Neutrophil (primary cell): ENCODE results near the gene UBFD1.

Experiments used
- H3K27ac ChIP-seq: fragments of 200-600 bp; sonication (generic); 2 replicates; pipeline ENCODE4 v1.5.1; 2016; ENCODE audit warnings: mild to moderate bottlenecking, moderate library complexity
- H3K27me3 ChIP-seq: fragments of 200-600 bp; sonication (generic); 2 replicates; pipeline ENCODE4 v1.6.0; 2016; ENCODE audit warnings: mild to moderate bottlenecking
- H3K36me3 ChIP-seq: fragments of 200-600 bp; sonication (generic); 2 replicates; pipeline ENCODE4 v1.5.1; 2017
- H3K4me1 ChIP-seq, 2 experiments: fragments of 200-600 bp in 1 of 2; sonication (generic) in 1 of 2; 1 replicate in 1 of 2; 2 replicates in 1 of 2; pipeline versions ENCODE4 v1.5.1 to v1.6.1; 2013 to 2016; ENCODE audit warnings: low read depth in 1 of 2, low read length in 1 of 2, mild to moderate bottlenecking in 1 of 2, moderate library complexity in 1 of 2; ENCODE audit not compliant: control insufficient read depth in 1 of 2, insufficient read depth in 1 of 2
- H3K4me3 ChIP-seq, 2 experiments: fragments of 200-600 bp in 1 of 2; sonication (generic) in 1 of 2; 1 replicate in 1 of 2; 2 replicates in 1 of 2; pipeline ENCODE4 v1.5.1; 2013 to 2016; ENCODE audit warnings: low read depth in 1 of 2, low read length in 1 of 2, mild to moderate bottlenecking in 1 of 2, moderate library complexity in 1 of 2
- H3K9me3 ChIP-seq: fragments of 200-600 bp; sonication (generic); 2 replicates; pipeline ENCODE4 v1.5.1; 2016
- TF ChIP-seq, protein P1 (sequence below): fragments of 200-600 bp; sonication (generic); IDR thresholded peaks from 2 replicates; pipeline ENCODE4 v1.5.1; 2016; ENCODE audit warnings: antibody characterized with exemption

Gene UBFD1

DNA sequence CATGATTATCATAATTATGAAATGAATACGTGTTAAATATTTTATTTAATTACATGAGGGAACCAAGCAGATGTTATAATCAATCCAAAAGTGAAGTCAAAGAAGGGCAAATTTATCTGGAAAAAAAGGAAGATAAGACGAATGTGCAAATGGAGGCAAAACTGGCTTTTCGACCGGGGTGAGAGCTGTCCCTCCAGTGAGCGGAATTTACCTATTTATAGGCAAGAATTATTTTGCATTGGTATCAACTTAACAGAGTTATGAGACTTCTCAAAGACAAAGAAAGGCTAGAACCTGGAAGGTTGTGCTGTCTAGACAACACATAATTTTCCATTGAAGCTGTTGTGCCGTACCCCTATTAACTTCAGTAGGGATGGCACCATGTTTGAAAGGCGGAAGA lies 45.8 kb upstream of the UBFD1 start:
- Histone ChIP-seq H3K4me3 (no peak overlapping the region), H3K9me3 (no peaks in the 10 kb centered on the region), H3K27me3 (no peaks in the 10 kb centered on the region), H3K4me1 (peaks cover 24 to 26% of the 10 kb centered on the region in 2 experiments), H3K36me3 (no peaks in the 10 kb centered on the region), H3K27ac (no peak overlapping the region)
- TF ChIP-seq, protein P1, sequence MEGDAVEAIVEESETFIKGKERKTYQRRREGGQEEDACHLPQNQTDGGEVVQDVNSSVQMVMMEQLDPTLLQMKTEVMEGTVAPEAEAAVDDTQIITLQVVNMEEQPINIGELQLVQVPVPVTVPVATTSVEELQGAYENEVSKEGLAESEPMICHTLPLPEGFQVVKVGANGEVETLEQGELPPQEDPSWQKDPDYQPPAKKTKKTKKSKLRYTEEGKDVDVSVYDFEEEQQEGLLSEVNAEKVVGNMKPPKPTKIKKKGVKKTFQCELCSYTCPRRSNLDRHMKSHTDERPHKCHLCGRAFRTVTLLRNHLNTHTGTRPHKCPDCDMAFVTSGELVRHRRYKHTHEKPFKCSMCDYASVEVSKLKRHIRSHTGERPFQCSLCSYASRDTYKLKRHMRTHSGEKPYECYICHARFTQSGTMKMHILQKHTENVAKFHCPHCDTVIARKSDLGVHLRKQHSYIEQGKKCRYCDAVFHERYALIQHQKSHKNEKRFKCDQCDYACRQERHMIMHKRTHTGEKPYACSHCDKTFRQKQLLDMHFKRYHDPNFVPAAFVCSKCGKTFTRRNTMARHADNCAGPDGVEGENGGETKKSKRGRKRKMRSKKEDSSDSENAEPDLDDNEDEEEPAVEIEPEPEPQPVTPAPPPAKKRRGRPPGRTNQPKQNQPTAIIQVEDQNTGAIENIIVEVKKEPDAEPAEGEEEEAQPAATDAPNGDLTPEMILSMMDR: no peak

DNA sequence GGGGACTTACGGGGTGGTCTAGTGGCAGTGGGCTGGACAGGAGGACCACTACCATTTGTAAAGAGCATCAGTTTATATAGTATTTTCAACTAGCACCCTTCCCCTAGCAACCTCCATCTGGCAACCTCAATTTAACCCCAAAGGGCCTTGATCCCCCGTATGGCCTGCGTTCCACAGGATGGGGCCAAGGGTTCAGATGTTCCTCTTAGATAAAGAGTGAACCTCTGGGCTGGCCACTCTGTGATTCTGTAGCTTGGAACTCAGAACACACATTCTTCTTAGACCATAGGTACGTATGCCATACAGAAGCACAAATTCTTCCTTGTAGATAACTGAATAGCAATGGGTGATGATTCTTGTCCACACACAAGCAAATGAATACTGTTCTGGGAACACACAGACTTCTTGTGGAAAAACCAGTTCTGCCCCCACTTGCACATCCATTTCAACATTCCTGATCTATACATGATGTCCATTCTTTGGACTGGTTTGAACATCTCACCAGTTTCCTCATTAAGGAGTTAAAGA lies 45.3 kb upstream of the UBFD1 start:
- TF ChIP-seq, protein P1: no peak
- Histone ChIP-seq H3K4me3 (no peak overlapping the region), H3K27ac (no peak overlapping the region), H3K4me1 (peaks cover 24 to 26% of the 10 kb centered on the region in 2 experiments), H3K27me3 (no peaks in the 10 kb centered on the region), H3K36me3 (no peaks in the 10 kb centered on the region), H3K9me3 (no peaks in the 10 kb centered on the region)

DNA sequence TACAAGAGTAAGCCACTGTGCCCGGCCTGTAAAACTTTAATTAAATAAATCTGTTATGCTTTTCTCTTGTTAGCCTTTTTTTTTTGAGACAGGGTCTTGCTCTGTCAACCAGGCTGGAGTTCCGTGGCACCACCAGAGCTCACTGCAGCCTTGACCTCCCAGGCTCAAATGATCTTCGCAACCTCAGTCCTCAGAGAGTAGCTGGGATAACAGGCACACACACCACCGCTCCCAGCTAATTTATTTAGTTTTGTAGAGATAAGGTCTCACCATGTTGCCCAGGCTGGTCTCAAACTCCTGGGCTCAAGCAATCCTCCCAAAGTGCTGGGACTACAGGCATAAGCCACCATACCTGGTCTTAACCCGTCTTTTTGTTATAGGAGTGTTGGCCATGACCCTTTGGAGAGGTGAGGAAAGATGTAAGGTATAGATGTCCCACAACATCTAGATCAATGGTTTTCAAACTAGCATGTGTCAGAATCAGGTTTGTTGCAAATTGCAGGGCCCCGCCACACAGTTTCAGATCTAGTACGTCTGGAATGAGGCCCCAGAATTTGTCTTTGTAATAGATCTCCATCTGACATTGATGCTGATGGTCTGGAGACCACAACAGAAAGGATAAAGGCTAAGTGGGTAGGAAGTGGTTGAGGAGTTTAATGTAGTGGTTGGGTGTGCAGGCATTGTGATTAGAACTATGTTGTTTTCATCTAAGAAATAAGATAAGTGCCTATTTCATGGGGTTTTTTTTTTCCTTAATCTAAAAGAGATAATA lies 43.0 kb upstream of the UBFD1 start:
- TF ChIP-seq, protein P1: no peak
- no peak overlapping the region for H3K4me3 ChIP-seq
- H3K27ac ChIP-seq: no peak overlapping the region
- H3K4me1 ChIP-seq: peaks cover 6 to 10% of the 10 kb centered on the region in 2 experiments
- H3K27me3 ChIP-seq: no peaks in the 10 kb centered on the region
- H3K9me3 ChIP-seq: no peaks in the 10 kb centered on the region
- H3K36me3 ChIP-seq: no peaks in the 10 kb centered on the region

DNA sequence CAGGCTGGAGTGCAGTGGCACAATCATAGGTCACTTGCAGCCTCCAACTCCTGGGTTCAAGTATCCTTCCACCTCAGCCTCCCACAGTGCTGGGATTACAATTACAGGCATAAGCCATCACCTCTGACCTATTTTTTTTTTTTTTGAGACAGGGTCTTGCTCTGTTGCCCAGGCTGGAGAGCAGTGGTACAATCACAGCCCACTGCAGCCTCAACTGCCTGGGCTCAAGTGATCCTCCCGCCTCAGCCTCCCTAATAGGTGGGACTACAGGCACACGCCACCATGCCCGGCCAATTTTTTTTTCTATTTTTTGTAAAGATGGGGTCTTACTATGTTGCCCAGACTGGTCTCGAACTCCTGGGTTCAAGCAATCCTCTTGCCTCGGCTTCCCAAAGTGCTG lies 41.6 kb upstream of the UBFD1 start:
- TF ChIP-seq, protein P1: no peak
- H3K4me1 ChIP-seq: peaks cover 7 to 9% of the 10 kb centered on the region in 2 experiments

DNA sequence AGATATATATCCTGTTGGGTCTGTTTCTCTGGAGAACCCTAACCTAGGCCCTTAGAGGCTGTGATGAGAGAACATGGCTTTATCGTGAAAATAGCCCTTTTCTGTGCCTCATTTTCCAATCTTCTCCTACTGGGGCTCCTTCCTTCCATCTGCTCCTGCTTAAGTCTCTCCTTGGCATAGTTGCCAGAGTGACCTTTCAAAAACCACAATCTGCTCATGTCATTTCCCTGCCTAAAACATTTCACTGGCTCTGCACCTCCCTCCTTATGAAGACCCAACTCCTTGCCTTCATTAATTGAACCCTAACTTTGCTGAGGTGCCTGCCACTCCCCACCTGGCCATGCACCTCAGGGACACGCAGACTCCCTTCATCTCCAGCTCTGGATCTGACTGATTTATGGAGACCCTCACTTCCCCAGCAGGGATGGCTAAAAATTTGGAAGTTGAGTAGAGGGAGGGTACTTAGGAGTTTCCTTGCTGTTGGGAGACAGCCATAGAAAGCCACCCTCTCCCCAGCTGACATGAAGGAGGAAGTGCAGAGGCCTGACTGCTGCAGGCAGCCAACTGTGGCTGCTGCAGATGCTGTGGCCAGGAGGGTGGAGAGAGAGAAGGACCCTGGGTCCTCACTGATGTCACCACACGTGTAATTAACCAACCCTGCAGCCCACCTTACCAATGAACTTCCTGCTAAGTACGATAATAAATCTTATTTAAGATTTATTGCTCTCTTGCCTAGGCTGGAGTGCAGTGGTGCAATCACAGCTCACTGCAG lies 41.0 kb upstream of the UBFD1 start:
- no peaks in the 10 kb centered on the region for H3K27me3 ChIP-seq
- H3K27ac ChIP-seq: no peak overlapping the region
- no peaks in the 10 kb centered on the region for H3K9me3 ChIP-seq
- TF ChIP-seq, protein P1: no peak
- no peak overlapping the region for H3K4me3 ChIP-seq
- peaks cover 9 to 10% of the 10 kb centered on the region in 2 experiments for H3K4me1 ChIP-seq
- no peaks in the 10 kb centered on the region for H3K36me3 ChIP-seq

More for the DNA sequence above, 41.6 kb upstream of the UBFD1 start:
- no peaks in the 10 kb centered on the region for H3K9me3 ChIP-seq
- no peak overlapping the region for H3K4me3 ChIP-seq
- H3K27ac ChIP-seq: no peak overlapping the region
- H3K27me3 ChIP-seq: no peaks in the 10 kb centered on the region
- H3K36me3 ChIP-seq: no peaks in the 10 kb centered on the region
